ENCODE results near the gene NKAPD1. TPM values are rescaled to one million over a fixed set of nuclear protein-coding genes. Genes with fewer than 3 reads are reported as not detected.
A peak's percentile ranks its signal among the peaks of the same experiment; 100 is the strongest.

The NKAPD1 gene
- total RNA-seq (2013; cell fraction: nucleolus; rRNA removed) = 30.5 and 33.5 TPM in 2 replicates
- 16.3 and 20.6 TPM in 2 replicates for total RNA-seq (2014; rRNA removed)
- 38.7 TPM in 2 replicates for total RNA-seq (2014; rRNA removed; fragmentation: Illumina TruSeq; extraction: Trizol)
- 18.1 and 19.2 TPM in 2 replicates for total RNA-seq (2021)
- polyA plus RNA-seq (2011; ENCODE audit: low read depth) = 23.0 TPM
- 22.3 and 37.5 TPM in 2 replicates for polyA plus RNA-seq (2011; rRNA removed)
- 8.9 and 9.2 TPM in 2 replicates for polyA plus RNA-seq (2011; cell fraction: cytosol; rRNA removed)
- 14.9 and 15.0 TPM in 2 replicates for polyA plus RNA-seq (2011; cell fraction: nucleus; rRNA removed)
- polyA plus RNA-seq (2012) = 17.5 and 21.9 TPM in 2 replicates
- polyA plus RNA-seq (2014; fragmentation: Illumina TruSeq; extraction: Trizol) = 43.3 and 53.9 TPM in 2 replicates
- 10 to 100 TPM in 1 of 2 experiments, 1 to 10 TPM in 1; 9.6 to 11.5 TPM for polyA plus RNA-seq (2014; fragmentation: Nextera tagmentation; extraction: Ambion mirVana)
- 14.7 and 17.6 TPM in 2 replicates for polyA plus RNA-seq (2014; rRNA removed)
- polyA plus RNA-seq (2016; fragmentation: Nextera tagmentation; extraction: Ambion mirVana) = 10 to 100 TPM; 19.2 to 21.5 TPM
- polyA minus RNA-seq (2011; rRNA and poly(A)+ RNA removed) = 19.4 and 20.2 TPM in 2 replicates
- polyA minus RNA-seq (2011; cell fraction: cytosol; rRNA and poly(A)+ RNA removed) = 9.8 and 12.3 TPM in 2 replicates
- 10.4 and 14.6 TPM in 2 replicates for polyA minus RNA-seq (2011; cell fraction: nucleus; rRNA and poly(A)+ RNA removed)
- percentile 90 among the genes with signal in this experiment for Bru-seq, nascent RNA
- BruChase-seq, experiment 1, labeled RNA remaining after a 6-hour chase = percentile 86 among the genes with signal in this experiment
- BruChase-seq, experiment 2, labeled RNA remaining after a 2-hour chase = percentile 94 among the genes with signal in this experiment
- long read RNA-seq, experiment 1, partial matches to known transcripts = 1 of 10 reads
- long read RNA-seq, experiment 1, other reads (novel, unspliced or antisense) = 5 of 10 reads
- long read RNA-seq, experiment 2, transcript NKAPD1-202 (6 exons, 3,669 nt) = major isoform, 8 of 43 reads
- long read RNA-seq, experiment 2, partial matches to known transcripts = 22 of 43 reads
- long read RNA-seq, experiment 2, other reads (novel, unspliced or antisense) = 9 of 43 reads

- RAD21 ChIA-PET (ENCODE audit: unreplicated experiment) = no interaction called here
- Histone ChIP-seq H2AFZ (ENCODE audit: control insufficient read depth, low read depth, low read length) (peak within 1 kb of the TSS; percentile 94), H3K27ac (ENCODE audit: control insufficient read depth, insufficient read depth) (peak within 1 kb of the TSS; percentile 97), H3K4me2 (ENCODE audit: control insufficient read depth, insufficient read depth) (peak within 1 kb of the TSS; percentile 94), H3K9me3 (replicated peaks; ENCODE audit: control insufficient read depth, insufficient read depth, low read length) (no peaks in the 10 kb centered on the region), H3K36me3 (ENCODE audit: control insufficient read depth in 2 of 2, insufficient read depth in 2 of 2, low read length in 1 of 2) (no peaks in the 10 kb centered on the region), H3K4me3 (peak within 1 kb of the TSS; percentile 85), H3K27me3 (replicated peaks in 1 of 2; ENCODE audit: control insufficient read depth in 2 of 2, insufficient read depth in 2 of 2, low read length in 1 of 2) (no peaks in the 10 kb centered on the region), H3K9ac (ENCODE audit: control insufficient read depth, insufficient read depth, low read length) (peak within 1 kb of the TSS; percentile 94), H4K20me1 (ENCODE audit: control insufficient read depth, insufficient read depth) (no peaks in the 10 kb centered on the region), H3K4me1 (ENCODE audit: control insufficient read depth, insufficient read depth, low read length) (0 out of 2 replicates have a peak, but pooled peaks cover 3% of the 10 kb centered on the region), H3K79me2 (ENCODE audit: control insufficient read depth, insufficient read depth, low read length) (peaks cover 20% of the 10 kb centered on the region)
- in situ Hi-C loops (cut with MboI) (no loop called here), intact Hi-C loops (cut with micrococcal nuclease; ENCODE audit: unreplicated experiment) (loop anchor here (1.0 to 2.0 kb wide), 2 partner anchors 12 to 49 kb away; partner anchors contain the start of genes DLAT, SDHD and TIMM8B)
- SMC1A ChIA-PET (ENCODE audit: uncharacterized antibody, unreplicated experiment) = interaction anchor here (1.2 to 1.6 kb wide), 2 partner anchors 10 to 12 kb away, joined by 3 to 4 read pairs; partner anchors contain the start of genes SDHD and TIMM8B
- POLR2A ChIA-PET = interaction anchor here (2.8 kb wide), 1 partner anchor 13 kb away, joined by 9 read pairs; the partner anchor contains the start of genes SDHD and TIMM8B
- ATAC-seq (peak; percentile 92), FAIRE-seq (peak; percentile 89), DNase-seq (ENCODE audit: low read depth, low spot score) (peak; percentile 88)
- under 1% methylated on average over 43 of the region's 43 CpGs for WGBS (ENCODE audit: insufficient coverage, insufficient replicate concordance, low lambda C conversion rate, missing lambda C conversion rate)
- CTCF ChIA-PET = interaction anchor here (1.2 kb wide), 1 partner anchor 142 kb away, joined by 3 read pairs; no protein-coding TSS in a partner anchor
- BruUV-seq (replicated peaks) = no TSS peak
- TF ChIP-seq JUNB (IDR thresholded peaks at IDR 0.05) (no peak), ETV6 (conservative IDR thresholded peaks at IDR 0.05 in 1 of 2, IDR thresholded peaks at IDR 0.05 in 1 of 2; ENCODE audit: borderline replicate concordance in 1 of 2, low read depth in 1 of 2) (peak in 1 of 2 experiments; percentile 51; a peak in 1 of 4 replicates), RFX5 (IDR thresholded peaks at IDR 0.05; ENCODE audit: low read depth, low read length) (no peak), YY1 (IDR thresholded peaks at IDR 0.05; ENCODE audit: low read depth, low read length) (peak; percentile 67; the same call in 1 of the 2 replicates), SIN3A (IDR thresholded peaks at IDR 0.05; ENCODE audit: low read depth, low read length) (peak; percentile 86), ZBTB11 (CRISPR knock-in tag; IDR thresholded peaks at IDR 0.05) (peak; percentile 96), E2F8 (IDR thresholded peaks at IDR 0.05; ENCODE audit: low read depth, partially characterized antibody) (peak; percentile 99), NR2F1 (conservative IDR thresholded peaks at IDR 0.05) (peak; percentile 44; the same call in 1 of the 2 replicates), TCF3 (IDR thresholded peaks at IDR 0.05; ENCODE audit: borderline replicate concordance, insufficient read depth, low read depth, low read length) (no peak), RELA (IDR thresholded peaks at IDR 0.05; ENCODE audit: borderline replicate concordance, partially characterized antibody) (peak; percentile 82), KAT2A (conservative IDR thresholded peaks at IDR 0.05; ENCODE audit: control insufficient read depth, low read depth, low read length) (no peak)
These were observed at the start of gene NKAPD1, which contains the start of gene PIH1D2 for GRCh38 chr11:112073941-112074811. Gene NKAPD1, plus strand, starts transcription at chr11:112074299. Its CDS starts 1,276 bp downstream, at chr11:112075575. Gene PIH1D2, minus strand, starts transcription at chr11:112074017. Its CDS starts 843 bp downstream, at chr11:112073174.

Measured in GM12878 (cell line).